Tibial nerve (tissue), 4 donors: Measurements from ENCODE around the gene PISD.

Experiments
- EP300 ChIP-seq, 2 donors: sonication (generic); formaldehyde crosslinking; IDR thresholded peaks; one replicate each; pipeline ENCODE4 v1.6.1; 2017; ENCODE audit warnings: antibody characterized with exemption in 2 of 2, mild to moderate bottlenecking in 1 of 2
- POLR2A ChIP-seq, 2 donors: fragments of 450-650 bp; IDR thresholded peaks; one replicate each; pipeline ENCODE4 v1.6.1; 2017; ENCODE audit warnings: antibody characterized with exemption in 2 of 2, mild to moderate bottlenecking in 2 of 2, moderate library complexity in 2 of 2
- TF ChIP-seq, protein P1 (sequence below), 5 experiments: fragments of 200-600 bp in 3 of 5; fragments of 450-650 bp in 2 of 5; sonication (generic) in 3 of 5; IDR thresholded peaks; one replicate each; pipeline ENCODE4 v1.5.1; 2016 to 2019; ENCODE audit warnings: antibody characterized with exemption in 5 of 5, mild to moderate bottlenecking in 3 of 5, moderate library complexity in 2 of 5

DNA sequence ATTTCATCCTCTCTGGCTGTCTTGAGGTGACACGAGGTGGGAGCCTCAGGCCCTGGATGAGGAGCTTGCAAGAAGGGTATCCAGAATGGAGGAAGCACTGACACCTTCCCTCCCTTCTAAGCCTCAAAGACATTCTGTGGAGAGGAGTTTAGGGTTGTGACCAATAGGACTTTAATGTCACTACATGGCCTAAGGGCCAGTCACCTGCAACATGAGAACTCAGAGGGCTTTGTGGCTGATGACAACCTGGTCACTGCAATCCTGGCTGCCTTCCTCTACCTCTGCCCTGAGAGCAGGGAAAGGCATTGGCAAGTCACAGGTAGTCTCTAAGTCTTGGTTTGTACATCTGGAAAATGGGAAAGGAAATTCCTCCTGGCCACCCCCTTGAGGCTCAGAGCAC is 33.7 kb downstream of the PISD start:
- TF ChIP-seq POLR2A (IDR thresholded peaks at IDR 0.05) = no peak
- TF ChIP-seq, protein P1, sequence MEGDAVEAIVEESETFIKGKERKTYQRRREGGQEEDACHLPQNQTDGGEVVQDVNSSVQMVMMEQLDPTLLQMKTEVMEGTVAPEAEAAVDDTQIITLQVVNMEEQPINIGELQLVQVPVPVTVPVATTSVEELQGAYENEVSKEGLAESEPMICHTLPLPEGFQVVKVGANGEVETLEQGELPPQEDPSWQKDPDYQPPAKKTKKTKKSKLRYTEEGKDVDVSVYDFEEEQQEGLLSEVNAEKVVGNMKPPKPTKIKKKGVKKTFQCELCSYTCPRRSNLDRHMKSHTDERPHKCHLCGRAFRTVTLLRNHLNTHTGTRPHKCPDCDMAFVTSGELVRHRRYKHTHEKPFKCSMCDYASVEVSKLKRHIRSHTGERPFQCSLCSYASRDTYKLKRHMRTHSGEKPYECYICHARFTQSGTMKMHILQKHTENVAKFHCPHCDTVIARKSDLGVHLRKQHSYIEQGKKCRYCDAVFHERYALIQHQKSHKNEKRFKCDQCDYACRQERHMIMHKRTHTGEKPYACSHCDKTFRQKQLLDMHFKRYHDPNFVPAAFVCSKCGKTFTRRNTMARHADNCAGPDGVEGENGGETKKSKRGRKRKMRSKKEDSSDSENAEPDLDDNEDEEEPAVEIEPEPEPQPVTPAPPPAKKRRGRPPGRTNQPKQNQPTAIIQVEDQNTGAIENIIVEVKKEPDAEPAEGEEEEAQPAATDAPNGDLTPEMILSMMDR (IDR thresholded peaks at IDR 0.05) = no peak
- no peak for TF ChIP-seq EP300 (IDR thresholded peaks at IDR 0.05)
